ENCODE data around the gene EPC2.

DNA sequence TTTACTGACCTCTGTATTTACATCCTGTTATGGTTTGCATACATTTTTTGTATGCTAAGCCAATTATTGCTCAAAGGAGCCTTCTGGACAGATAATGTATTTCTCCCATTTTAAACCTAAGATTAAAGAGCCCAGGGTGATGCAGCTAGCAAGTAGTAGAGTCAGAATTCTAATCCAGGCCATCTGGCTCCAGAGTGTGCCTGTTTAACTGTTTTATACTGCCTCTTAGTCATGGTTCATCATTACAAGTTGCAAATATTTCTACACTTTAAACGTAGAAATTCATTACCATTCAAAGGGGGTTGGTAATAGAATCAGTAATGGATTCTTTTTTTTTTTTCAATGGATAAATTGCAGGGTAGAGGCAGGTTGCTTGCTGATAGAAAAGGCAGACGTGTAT is 52.4 kb downstream of the EPC2 start:
- TF ChIP-seq POLR2AphosphoS5 (IDR thresholded peaks at IDR 0.05; ENCODE audit: low read depth, low read length), result no peak
- TF ChIP-seq, protein P1, sequence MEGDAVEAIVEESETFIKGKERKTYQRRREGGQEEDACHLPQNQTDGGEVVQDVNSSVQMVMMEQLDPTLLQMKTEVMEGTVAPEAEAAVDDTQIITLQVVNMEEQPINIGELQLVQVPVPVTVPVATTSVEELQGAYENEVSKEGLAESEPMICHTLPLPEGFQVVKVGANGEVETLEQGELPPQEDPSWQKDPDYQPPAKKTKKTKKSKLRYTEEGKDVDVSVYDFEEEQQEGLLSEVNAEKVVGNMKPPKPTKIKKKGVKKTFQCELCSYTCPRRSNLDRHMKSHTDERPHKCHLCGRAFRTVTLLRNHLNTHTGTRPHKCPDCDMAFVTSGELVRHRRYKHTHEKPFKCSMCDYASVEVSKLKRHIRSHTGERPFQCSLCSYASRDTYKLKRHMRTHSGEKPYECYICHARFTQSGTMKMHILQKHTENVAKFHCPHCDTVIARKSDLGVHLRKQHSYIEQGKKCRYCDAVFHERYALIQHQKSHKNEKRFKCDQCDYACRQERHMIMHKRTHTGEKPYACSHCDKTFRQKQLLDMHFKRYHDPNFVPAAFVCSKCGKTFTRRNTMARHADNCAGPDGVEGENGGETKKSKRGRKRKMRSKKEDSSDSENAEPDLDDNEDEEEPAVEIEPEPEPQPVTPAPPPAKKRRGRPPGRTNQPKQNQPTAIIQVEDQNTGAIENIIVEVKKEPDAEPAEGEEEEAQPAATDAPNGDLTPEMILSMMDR (IDR thresholded peaks at IDR 0.05), result no peak
- TF ChIP-seq SIN3A (IDR thresholded peaks at IDR 0.05; ENCODE audit: borderline replicate concordance, insufficient read depth, low read depth, low read length), result no peak
